Testis (tissue), 3 donors: Measurements from ENCODE around the gene SLC4A9. TPM values are rescaled to one million over a fixed set of nuclear protein-coding genes. Genes with fewer than 3 reads are reported as not detected.

ENCODE experiments used
- DNase-seq: peaks from one replicate; pipeline ENCODE4 v3.0.0-alpha.2; 2019
- H3K27ac ChIP-seq, 2 donors: fragments of 200-600 bp; sonication (generic); one replicate each; pipeline ENCODE4 v1.5.1; 2019
- H3K27me3 ChIP-seq: fragments of 200-600 bp; sonication (generic); one replicate; pipeline ENCODE4 v1.5.1; 2019
- H3K36me3 ChIP-seq: fragments of 200-600 bp; sonication (generic); one replicate; pipeline ENCODE4 v1.5.1; 2017; ENCODE audit warnings: low read depth; ENCODE audit errors: missing control alignments
- H3K4me1 ChIP-seq: fragments of 200-600 bp; sonication (generic); one replicate; pipeline ENCODE4 v1.5.1; 2019
- H3K4me3 ChIP-seq, 2 donors: fragments of 200-600 bp; sonication (generic); one replicate each; pipeline ENCODE4 v1.5.1; 2017 to 2019
- H3K9me3 ChIP-seq: fragments of 200-600 bp; sonication (generic); one replicate; pipeline ENCODE4 v1.5.1; 2017
- POLR2A ChIP-seq: fragments of 450-650 bp; IDR thresholded peaks from one replicate; pipeline ENCODE4 v1.6.1; 2017; ENCODE audit warnings: antibody characterized with exemption, mild to moderate bottlenecking, moderate library complexity
- WGBS, 2 donors: methylation state at CpG; one replicate each; pipeline ENCODE4 v1.1.5; 2018; 5-methylcytosine and 5-hydroxymethylcytosine counted together
- intact Hi-C: fragments of 100-400 bp; cut with DNase I; formaldehyde crosslinking; loops from one replicate; pipeline ENCODE4 v1.15.1; 2023; ENCODE audit warnings: low total_unique reads
- polyA plus RNA-seq: library from polyadenylated mRNA; stranded (reverse); fragments of 350-450 nt; fragmentation: Illumina TruSeq; extraction: RNeasy Lipid Tissue Mini Kit (QIAGEN cat#74804); gene quantifications from one replicate; pipeline ENCODE4 v1.2.3, GENCODE V29; 2014; ENCODE audit warnings: low read depth, low replicate concordance; ENCODE audit not compliant: insufficient read depth
- total RNA-seq, 2 donors: library from RNA; depleted of rRNA; stranded (reverse); fragments of >200 nt; gene quantifications; one replicate each; pipeline ENCODE4 v1.2.3, GENCODE V29; 2016
- TF ChIP-seq, protein P1 (sequence below), 3 experiments: fragments of 450-650 bp in 2 of 3; fragments of 200-600 bp in 1 of 3; sonication (generic) in 1 of 3; IDR thresholded peaks; one replicate each; pipeline ENCODE4 v1.5.1; 2016 to 2019; ENCODE audit warnings: antibody characterized with exemption in 3 of 3, mild to moderate bottlenecking in 2 of 3, moderate library complexity in 1 of 3

SLC4A9 gene
- total and polyA plus RNA-seq, 3 donors from 2014 or later: 0.81 to 1.2 (median 1.2) TPM

DNA sequence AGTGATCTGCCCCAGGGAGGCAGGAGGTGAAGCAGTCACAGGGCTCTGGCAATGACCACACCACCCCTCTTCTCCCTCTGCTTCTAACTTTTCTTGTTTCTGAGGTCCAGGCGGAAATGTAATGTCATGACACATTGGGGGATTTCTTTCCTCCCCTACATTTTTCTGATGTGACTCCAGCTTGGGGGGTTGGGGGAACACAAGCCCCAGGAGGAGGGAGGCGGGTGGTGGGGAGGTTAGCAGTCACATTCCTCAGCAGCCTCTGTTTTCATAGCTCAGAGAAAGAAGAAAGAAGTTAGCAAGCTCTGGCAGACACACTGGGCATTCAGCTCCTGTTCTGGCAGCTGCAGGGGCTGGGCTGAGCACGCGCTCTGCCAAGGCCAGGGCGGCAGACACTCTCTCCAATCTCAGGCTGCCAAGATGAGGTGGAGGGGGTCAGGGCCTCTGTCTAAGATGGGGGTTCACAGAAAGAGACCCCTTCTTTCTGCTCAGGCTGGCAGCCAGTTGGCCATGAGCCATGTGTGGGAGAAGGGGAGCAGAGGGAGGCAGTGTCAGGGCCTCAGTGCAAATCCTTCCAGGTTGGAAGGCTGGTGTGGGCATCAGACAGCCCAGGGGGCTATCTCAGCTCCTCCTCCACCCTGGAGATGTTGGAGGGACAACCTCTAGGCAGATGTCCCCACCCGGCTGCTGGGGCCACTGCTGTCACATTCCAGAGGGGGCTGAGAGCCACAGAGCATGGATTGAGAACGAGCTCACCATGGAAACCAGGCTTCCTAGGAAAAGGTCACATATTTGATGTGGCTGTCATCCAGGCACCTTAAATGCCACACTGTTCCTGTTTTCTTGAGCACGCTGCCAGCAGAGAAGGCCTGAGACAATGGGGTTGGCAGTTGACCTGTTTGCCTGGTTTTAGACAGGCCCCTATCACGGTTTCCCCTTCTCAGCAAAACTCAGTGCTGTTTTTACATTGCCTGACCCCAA lies 37.0 kb upstream of the SLC4A9 start:
- DNase-seq: peak; percentile 81
- Histone ChIP-seq H3K9me3 (no peaks in the 10 kb centered on the region), H3K27ac (peak overlapping the region; percentile 51 to 56), H3K36me3 (no peaks in the 10 kb centered on the region), H3K27me3 (no peaks in the 10 kb centered on the region), H3K4me3 (no peak overlapping the region), H3K4me1 (peaks cover 27% of the 10 kb centered on the region)
- WGBS, 2 donors: 46 to 60% methylated on average over 7 to 9 of the region's 9 CpGs
- intact Hi-C loops: no loop called here
- no peak for TF ChIP-seq POLR2A
- TF ChIP-seq, protein P1, sequence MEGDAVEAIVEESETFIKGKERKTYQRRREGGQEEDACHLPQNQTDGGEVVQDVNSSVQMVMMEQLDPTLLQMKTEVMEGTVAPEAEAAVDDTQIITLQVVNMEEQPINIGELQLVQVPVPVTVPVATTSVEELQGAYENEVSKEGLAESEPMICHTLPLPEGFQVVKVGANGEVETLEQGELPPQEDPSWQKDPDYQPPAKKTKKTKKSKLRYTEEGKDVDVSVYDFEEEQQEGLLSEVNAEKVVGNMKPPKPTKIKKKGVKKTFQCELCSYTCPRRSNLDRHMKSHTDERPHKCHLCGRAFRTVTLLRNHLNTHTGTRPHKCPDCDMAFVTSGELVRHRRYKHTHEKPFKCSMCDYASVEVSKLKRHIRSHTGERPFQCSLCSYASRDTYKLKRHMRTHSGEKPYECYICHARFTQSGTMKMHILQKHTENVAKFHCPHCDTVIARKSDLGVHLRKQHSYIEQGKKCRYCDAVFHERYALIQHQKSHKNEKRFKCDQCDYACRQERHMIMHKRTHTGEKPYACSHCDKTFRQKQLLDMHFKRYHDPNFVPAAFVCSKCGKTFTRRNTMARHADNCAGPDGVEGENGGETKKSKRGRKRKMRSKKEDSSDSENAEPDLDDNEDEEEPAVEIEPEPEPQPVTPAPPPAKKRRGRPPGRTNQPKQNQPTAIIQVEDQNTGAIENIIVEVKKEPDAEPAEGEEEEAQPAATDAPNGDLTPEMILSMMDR (IDR thresholded peaks at IDR 0.05): no peak

GRCh38 chr5:140324041-140324600 lies 35.9 kb upstream of the SLC4A9 start:
- Histone ChIP-seq H3K4me1 (peaks cover 27% of the 10 kb centered on the region), H3K36me3 (no peaks in the 10 kb centered on the region), H3K9me3 (no peaks in the 10 kb centered on the region), H3K27me3 (no peaks in the 10 kb centered on the region), H3K27ac (peak overlapping the region in 1 of 2 donors; percentile 6), H3K4me3 (no peak overlapping the region)
- no peak for DNase-seq
- intact Hi-C loops: no loop called here
- TF ChIP-seq, protein P1 (IDR thresholded peaks at IDR 0.05): no peak
- TF ChIP-seq POLR2A: no peak
- 70 to 82% methylated on average over 5 of the region's 5 CpGs for WGBS, 2 donors

- Histone ChIP-seq H3K4me1 (peaks cover 27% of the 10 kb centered on the region), H3K9me3 (no peaks in the 10 kb centered on the region), H3K27ac (no peak overlapping the region), H3K36me3 (no peaks in the 10 kb centered on the region), H3K4me3 (no peak overlapping the region), H3K27me3 (no peaks in the 10 kb centered on the region)
- no peak for DNase-seq
- intact Hi-C loops: no loop called here
- TF ChIP-seq POLR2A: no peak
- TF ChIP-seq, protein P1 (IDR thresholded peaks at IDR 0.05): no peak
- WGBS, 2 donors: 44 to 53% methylated on average over 1 of the region's 1 CpG
These were observed 35.3 kb upstream of the SLC4A9 start for GRCh38 chr5:140324617-140325241.

DNA sequence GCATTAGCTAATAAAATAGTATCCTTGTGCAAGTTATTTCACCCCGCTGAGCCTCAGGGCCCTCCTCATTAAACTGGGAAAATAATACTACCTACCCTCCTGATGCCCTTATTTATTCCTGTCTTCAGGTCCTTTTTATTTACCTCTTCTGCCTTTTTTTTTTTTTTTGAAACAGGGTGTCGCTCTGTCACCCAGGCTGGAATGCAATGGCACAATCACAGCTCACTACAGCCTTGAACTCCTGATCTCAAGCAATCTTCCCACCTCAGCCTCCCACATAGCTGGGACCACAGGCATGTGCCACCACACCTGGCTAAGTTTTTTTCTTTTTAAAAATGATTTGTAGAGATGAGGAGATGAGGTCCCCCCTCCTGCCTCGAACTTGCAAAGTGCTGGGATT lies 34.5 kb upstream of the SLC4A9 start:
- no peak for DNase-seq
- H3K4me1 ChIP-seq: peaks cover 27% of the 10 kb centered on the region
- no peak overlapping the region for H3K4me3 ChIP-seq
- H3K9me3 ChIP-seq: no peaks in the 10 kb centered on the region
- TF ChIP-seq, protein P1 (IDR thresholded peaks at IDR 0.05): no peak
- no peak for TF ChIP-seq POLR2A
- H3K27me3 ChIP-seq: no peaks in the 10 kb centered on the region
- WGBS, 2 donors: 78 to 82% methylated on average over 3 of the region's 3 CpGs
- intact Hi-C loops: no loop called here
- no peaks in the 10 kb centered on the region for H3K36me3 ChIP-seq
- H3K27ac ChIP-seq: no peak overlapping the region
